NK-92 treated with Interleukin-12 subunit alpha and Interleukin-12 subunit beta, amount 100 ng/mL, for 24 hours (cell line): Measurements from ENCODE around the gene VAPA.
"Not testable (repeated sequence)": the region's sequence is repeated elsewhere in the genome, so short reads cannot be mapped to it uniquely, and the experiment has no call there.

Source experiments
- DNase-seq: peaks from one replicate; lab custom pipeline; 2025; lab: John Stamatoyannopoulos, UW

VAPA gene

GRCh38 chr18:9886005-9886348 is 27.8 kb upstream of the VAPA start:
- DNase-seq = no peak

- no peak for DNase-seq
Measured at GRCh38 chr18:9887992-9888391, 25.8 kb upstream of the VAPA start.

GRCh38 chr18:9890196-9890595 is 23.6 kb upstream of the VAPA start:
- DNase-seq = no peak

- DNase-seq = no peak
Measured at GRCh38 chr18:9890957-9891356, 22.9 kb upstream of the VAPA start.

GRCh38 chr18:9891515-9891914 is 22.3 kb upstream of the VAPA start:
- not testable (repeated sequence) for DNase-seq

GRCh38 chr18:9894454-9895068 is 19.3 kb upstream of the VAPA start:
- DNase-seq = no peak

- DNase-seq = no peak
Measured at GRCh38 chr18:9897129-9897528, 16.7 kb upstream of the VAPA start.

GRCh38 chr18:9897787-9898291 is 16.0 kb upstream of the VAPA start:
- DNase-seq = not testable (repeated sequence)

GRCh38 chr18:9898792-9899549 is 14.8 kb upstream of the VAPA start:
- no peak for DNase-seq

GRCh38 chr18:9899550-9899930 is 14.3 kb upstream of the VAPA start:
- not testable (repeated sequence) for DNase-seq

GRCh38 chr18:9900699-9901098 is 13.1 kb upstream of the VAPA start:
- peak; percentile 1 for DNase-seq

- DNase-seq = no peak
Measured at GRCh38 chr18:9901377-9901776, 12.4 kb upstream of the VAPA start.

GRCh38 chr18:9902264-9902663 is 11.6 kb upstream of the VAPA start:
- DNase-seq = not testable (repeated sequence)

- DNase-seq = no peak
Measured at GRCh38 chr18:9902832-9903231, 11.0 kb upstream of the VAPA start.

GRCh38 chr18:9905401-9905922 is 8.4 kb upstream of the VAPA start:
- DNase-seq = no peak

GRCh38 chr18:9906481-9906880 is 7.3 kb upstream of the VAPA start:
- DNase-seq = no peak

GRCh38 chr18:9907867-9908266 is 5.9 kb upstream of the VAPA start:
- no peak for DNase-seq

- no peak for DNase-seq
Measured at GRCh38 chr18:9910071-9910470, 3.7 kb upstream of the VAPA start.

- DNase-seq = no peak
Measured at GRCh38 chr18:9910661-9911060, 3.2 kb upstream of the VAPA start.

- DNase-seq = no peak
Measured at GRCh38 chr18:9911226-9911625, 2.6 kb upstream of the VAPA start.

GRCh38 chr18:9912285-9912684 is 1.5 kb upstream of the VAPA start:
- DNase-seq = not testable (repeated sequence)

- DNase-seq = no peak
Measured at GRCh38 chr18:9913151-9913525, 678 bp upstream of the VAPA start.

GRCh38 chr18:9914334-9914583 is 443 bp downstream of the VAPA start:
- DNase-seq = no peak
